Breast epithelium (tissue), 3 donors: Measurements from ENCODE around the gene ZNF813.
"Not testable (repeated sequence)": the region's sequence is repeated elsewhere in the genome, so short reads cannot be mapped to it uniquely, and the experiment has no call there.

ENCODE experiments used
- CTCF ChIP-seq, 3 donors: fragments of 450-650 bp; IDR thresholded peaks; one replicate each; pipeline ENCODE4 v1.5.1; 2016 to 2017; ENCODE audit warnings: antibody characterized with exemption in 3 of 3, mild to moderate bottlenecking in 3 of 3, moderate library complexity in 3 of 3
- POLR2A ChIP-seq: fragments of 450-650 bp; IDR thresholded peaks from one replicate; pipeline ENCODE4 v1.6.1; 2016; ENCODE audit warnings: antibody characterized with exemption, mild to moderate bottlenecking, moderate library complexity

GRCh38 chr19:53498024-53498395 lies 30.5 kb downstream of the ZNF813 start:
- not testable (repeated sequence) for TF ChIP-seq CTCF (IDR thresholded peaks at IDR 0.05); POLR2A
